ENCODE measurements around the gene IFNA16.

DNA sequence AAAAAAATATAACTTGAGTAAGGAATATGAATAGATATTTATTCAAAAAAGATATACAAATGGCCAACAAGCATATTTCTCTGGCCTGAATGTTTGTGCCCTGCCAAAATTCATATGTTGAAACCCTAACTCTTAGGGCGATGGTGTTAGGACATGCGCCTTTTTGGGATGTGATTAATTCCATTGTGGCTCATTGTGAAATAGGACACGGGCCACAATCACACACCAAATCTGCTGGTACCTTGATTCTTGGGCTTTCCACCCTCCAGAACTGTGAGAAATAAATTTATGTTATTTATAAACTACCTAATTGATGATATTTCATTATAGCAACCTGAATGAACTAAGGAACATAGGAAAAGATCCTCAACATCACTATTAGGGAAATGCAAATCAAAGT lies 45.0 kb downstream of the IFNA16 start:
- TF ChIP-seq, protein P1, sequence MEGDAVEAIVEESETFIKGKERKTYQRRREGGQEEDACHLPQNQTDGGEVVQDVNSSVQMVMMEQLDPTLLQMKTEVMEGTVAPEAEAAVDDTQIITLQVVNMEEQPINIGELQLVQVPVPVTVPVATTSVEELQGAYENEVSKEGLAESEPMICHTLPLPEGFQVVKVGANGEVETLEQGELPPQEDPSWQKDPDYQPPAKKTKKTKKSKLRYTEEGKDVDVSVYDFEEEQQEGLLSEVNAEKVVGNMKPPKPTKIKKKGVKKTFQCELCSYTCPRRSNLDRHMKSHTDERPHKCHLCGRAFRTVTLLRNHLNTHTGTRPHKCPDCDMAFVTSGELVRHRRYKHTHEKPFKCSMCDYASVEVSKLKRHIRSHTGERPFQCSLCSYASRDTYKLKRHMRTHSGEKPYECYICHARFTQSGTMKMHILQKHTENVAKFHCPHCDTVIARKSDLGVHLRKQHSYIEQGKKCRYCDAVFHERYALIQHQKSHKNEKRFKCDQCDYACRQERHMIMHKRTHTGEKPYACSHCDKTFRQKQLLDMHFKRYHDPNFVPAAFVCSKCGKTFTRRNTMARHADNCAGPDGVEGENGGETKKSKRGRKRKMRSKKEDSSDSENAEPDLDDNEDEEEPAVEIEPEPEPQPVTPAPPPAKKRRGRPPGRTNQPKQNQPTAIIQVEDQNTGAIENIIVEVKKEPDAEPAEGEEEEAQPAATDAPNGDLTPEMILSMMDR (IDR thresholded peaks at IDR 0.05; ENCODE audit: insufficient read depth, low read length): no peak
- TF ChIP-seq GABPA (IDR thresholded peaks at IDR 0.05; ENCODE audit: low read depth) (no peak), POLR2AphosphoS5 (IDR thresholded peaks at IDR 0.05; ENCODE audit: low read depth) (no peak), SPI1 (IDR thresholded peaks at IDR 0.05; ENCODE audit: borderline replicate concordance, low read depth) (no peak)
- TF ChIP-seq, protein P2, sequence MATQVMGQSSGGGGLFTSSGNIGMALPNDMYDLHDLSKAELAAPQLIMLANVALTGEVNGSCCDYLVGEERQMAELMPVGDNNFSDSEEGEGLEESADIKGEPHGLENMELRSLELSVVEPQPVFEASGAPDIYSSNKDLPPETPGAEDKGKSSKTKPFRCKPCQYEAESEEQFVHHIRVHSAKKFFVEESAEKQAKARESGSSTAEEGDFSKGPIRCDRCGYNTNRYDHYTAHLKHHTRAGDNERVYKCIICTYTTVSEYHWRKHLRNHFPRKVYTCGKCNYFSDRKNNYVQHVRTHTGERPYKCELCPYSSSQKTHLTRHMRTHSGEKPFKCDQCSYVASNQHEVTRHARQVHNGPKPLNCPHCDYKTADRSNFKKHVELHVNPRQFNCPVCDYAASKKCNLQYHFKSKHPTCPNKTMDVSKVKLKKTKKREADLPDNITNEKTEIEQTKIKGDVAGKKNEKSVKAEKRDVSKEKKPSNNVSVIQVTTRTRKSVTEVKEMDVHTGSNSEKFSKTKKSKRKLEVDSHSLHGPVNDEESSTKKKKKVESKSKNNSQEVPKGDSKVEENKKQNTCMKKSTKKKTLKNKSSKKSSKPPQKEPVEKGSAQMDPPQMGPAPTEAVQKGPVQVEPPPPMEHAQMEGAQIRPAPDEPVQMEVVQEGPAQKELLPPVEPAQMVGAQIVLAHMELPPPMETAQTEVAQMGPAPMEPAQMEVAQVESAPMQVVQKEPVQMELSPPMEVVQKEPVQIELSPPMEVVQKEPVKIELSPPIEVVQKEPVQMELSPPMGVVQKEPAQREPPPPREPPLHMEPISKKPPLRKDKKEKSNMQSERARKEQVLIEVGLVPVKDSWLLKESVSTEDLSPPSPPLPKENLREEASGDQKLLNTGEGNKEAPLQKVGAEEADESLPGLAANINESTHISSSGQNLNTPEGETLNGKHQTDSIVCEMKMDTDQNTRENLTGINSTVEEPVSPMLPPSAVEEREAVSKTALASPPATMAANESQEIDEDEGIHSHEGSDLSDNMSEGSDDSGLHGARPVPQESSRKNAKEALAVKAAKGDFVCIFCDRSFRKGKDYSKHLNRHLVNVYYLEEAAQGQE (IDR thresholded peaks at IDR 0.05; ENCODE audit: insufficient replicate concordance, low read depth): no peak
